SH-SY5Y (cell line): Measurements from ENCODE around the gene FNBP1.

ENCODE experiments used
- GATA2 ChIP-seq: IDR thresholded peaks from 2 replicates; pipeline ENCODE4 v1.6.1; 2011; ENCODE audit warnings: mild to moderate bottlenecking, low read depth, low read length
- GATA3 ChIP-seq: IDR thresholded peaks from 2 replicates; pipeline ENCODE4 v1.6.1; 2011; ENCODE audit warnings: low read depth, mild to moderate bottlenecking, low read length, moderate library complexity

Gene FNBP1

GRCh38 chr9:129994882-129995281, 48.1 kb downstream of the FNBP1 start:
- TF ChIP-seq GATA3 (no peak), GATA2 (no peak)

- no peak for TF ChIP-seq GATA3
- no peak for TF ChIP-seq GATA2
Observed at GRCh38 chr9:129990269-129991010, 52.5 kb downstream of the FNBP1 start.

- TF ChIP-seq GATA2 (no peak), GATA3 (no peak)
Observed at GRCh38 chr9:129989740-129990139, 53.2 kb downstream of the FNBP1 start.

GRCh38 chr9:129989362-129989708, 53.7 kb downstream of the FNBP1 start:
- TF ChIP-seq GATA3 = no peak
- no peak for TF ChIP-seq GATA2

DNA sequence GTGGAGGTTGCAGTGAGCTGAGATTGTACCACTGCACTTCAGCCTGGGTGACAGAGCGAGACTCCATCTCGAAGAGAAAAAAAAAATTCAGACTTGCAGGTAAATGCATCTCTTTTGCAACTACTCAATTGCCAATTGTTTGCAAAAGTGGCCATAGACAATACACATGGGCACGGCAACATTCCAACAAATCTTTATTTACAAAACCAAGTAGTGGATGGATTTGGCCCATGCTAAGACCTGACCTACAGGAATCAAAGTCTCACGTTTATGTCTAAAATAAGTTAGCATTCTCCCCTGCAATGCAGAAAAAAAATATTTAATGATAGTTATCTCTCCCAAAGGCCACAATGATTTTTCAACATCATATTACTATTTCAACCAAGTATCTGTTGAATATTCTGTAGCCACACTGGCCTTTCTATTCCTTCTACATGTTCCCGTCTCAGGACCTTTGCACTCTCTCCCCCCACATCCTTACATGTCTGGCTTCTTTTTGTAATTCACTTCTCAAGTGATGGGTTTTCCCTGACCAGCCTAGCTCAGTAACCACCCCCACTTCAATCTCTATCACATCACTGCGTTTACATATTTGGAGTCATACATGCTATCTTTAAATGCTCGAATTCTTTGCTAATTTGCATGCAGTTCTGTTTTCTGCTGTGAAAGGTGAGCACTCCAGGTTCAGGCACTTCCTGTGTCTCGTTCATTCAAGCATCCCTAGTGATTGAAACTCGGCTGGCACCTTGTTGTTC, 54.2 kb downstream of the FNBP1 start:
- no peak for TF ChIP-seq GATA2
- TF ChIP-seq GATA3 = no peak

DNA sequence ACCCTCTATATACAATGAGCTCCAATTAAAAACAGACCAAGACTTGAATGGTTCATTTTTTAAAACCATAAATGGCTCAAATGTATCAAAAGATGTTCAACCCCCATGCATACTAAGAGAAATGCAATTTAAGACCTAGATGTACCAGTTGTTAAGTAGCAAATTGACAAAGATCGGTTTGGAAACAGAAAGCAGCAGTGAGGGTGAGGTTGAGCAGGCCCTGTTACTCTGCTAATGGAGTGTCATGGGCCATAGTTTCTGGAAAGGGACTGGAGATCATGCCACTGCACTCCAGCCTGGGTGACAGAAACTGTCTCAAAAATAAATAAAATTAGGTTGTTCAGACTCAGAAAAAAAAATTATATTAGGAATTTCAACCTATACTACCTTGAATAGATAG, 55.0 kb downstream of the FNBP1 start:
- TF ChIP-seq GATA3 (no peak), GATA2 (no peak)

DNA sequence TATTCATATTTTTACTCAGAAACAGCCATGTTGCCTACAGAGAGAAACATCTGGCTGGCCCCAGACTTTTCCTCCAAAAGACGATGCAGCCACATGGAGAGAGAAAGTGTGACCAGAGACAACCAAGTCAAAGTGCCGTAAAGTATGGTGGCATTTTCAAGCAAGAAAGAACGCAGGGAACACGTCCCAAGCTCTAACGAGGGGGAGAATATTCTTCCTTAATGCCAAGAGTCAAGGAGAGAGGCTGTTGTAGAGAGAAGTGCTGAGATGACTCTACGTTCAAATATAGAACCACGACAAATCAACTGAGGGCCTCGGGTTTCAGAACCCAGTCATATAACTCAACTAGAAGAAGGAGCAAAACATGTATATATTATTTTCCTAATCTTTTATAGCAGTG, 55.9 kb downstream of the FNBP1 start:
- no peak for TF ChIP-seq GATA2
- no peak for TF ChIP-seq GATA3

GRCh38 chr9:129983891-129984290, 59.1 kb downstream of the FNBP1 start:
- no peak for TF ChIP-seq GATA2
- no peak for TF ChIP-seq GATA3

DNA sequence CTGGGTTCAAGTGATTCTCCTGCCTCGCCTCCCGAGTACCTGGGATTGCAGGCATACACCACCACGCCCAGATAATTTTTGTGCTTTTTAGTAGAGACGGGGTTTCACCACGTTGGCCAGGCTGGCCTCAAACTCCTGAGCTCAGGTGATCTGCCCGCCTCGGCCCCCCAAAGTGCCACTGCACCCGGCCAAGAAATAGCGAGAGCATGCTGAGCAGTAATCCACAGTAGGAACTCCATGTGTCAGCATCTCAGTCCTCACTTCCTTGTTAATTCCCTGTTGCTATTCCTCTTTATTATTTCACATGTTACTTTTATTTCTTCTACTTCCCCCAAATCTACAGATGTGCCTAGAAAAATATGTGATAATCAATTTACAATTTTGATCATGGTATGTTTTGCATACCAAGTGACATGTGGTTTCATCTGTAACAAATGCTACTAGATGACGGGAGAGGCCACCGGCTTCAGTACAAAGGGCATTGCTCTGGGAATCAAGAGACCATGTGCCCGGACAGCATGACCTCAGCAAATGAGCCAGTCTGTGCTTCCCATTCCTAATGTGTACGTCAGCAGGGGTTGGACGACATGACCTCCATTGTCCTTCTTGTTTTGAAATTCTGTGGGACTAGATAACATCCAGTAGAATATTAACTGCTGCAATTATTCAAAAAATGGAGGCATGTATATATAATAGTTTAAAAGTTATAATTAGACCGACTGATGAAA, 61.6 kb downstream of the FNBP1 start:
- no peak for TF ChIP-seq GATA3
- no peak for TF ChIP-seq GATA2

DNA sequence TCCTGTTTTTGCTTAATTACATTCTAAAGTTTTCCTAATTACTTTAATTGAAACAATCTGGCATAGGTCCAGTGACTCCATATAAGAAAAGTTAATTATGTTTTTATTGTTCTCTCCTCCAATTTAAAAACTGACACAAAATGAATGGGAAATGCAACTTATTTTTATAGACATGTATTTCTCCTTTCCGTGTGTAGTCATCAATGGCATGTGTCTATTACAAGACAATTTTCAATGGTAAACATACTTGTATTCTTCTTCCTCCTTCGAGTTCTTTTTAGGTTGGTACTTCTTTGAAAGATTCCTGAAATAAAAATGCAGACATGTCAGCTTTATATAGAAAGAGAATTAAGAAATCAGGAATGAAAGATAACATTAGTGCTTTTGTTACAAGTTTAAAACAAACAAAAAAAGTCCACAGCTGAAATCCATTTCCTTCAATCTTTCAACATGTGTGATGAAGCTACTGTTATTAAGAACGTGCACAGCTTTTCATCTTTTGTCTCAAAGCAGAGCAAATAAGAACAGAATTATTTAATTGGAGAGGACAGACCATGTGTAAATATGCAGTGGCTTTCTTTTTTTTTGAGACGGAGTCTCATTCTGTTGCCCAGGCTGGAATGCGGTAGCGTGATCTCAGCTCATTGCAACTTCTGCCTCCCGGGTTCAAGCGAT, 63.8 kb downstream of the FNBP1 start:
- TF ChIP-seq GATA2 (no peak), GATA3 (no peak)

DNA sequence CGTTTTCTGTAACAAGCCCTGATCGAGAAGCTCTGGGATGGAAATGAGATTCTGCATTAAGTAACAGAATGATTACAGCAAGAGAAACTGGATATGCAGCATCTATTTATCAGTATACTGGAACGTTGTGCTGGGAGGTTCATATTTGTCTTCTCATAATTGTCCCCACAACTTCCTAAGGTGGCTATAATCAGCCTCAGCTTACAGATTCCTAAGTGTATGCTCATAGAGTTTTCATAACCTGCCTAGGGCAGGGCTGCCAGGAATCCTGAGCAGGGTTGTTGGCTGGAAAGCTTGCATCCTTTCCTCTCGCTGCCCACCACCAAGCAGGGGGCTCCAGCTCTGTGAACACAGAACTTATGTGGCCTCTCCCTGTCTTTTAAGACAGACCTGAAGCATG, 70.2 kb downstream of the FNBP1 start:
- TF ChIP-seq GATA2 (no peak), GATA3 (no peak)

GRCh38 chr9:129968690-129969485, 74.1 kb downstream of the FNBP1 start:
- TF ChIP-seq GATA3 (no peak), GATA2 (no peak)

DNA sequence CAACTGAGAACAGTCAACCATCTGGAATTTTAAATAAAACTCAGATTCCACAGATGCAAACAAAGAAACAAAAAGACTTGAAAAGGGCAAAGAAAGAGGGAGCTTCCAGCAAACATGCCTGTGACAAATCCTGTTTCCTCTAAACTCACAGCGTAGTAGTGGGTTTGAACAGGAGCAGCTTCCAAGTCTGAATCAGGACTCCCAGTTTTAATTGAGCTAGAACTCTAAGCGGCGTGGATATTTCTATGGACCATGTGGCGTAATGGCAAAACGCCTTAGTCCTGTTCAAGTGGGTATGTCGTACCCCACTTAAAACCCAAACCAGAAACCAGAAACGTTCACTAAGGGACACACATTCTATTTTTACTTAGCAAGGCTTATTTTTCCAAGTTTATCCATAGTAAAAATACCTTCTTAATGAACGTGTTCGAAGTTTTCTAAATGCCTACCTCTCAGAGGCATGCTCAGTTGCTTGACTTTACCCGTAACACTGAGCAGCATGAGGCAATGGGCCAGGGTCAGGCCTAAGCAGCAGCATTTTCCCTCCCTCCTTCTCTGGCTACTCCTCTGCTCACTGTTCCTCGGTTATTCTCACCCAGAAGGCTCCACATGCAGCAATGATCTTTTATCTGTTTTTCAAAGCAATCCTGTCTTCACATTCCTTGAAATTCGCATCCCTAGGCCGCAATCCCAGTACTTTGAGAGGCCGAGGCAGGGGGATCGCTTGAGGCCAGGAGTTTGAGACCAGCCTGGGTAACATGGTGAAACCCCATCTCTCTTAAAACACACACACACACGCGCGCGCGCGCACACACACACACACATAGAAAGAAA, 77.9 kb downstream of the FNBP1 start:
- TF ChIP-seq GATA2 = no peak
- TF ChIP-seq GATA3 = no peak
